ENCODE results near the gene STX2. TPM values are rescaled to one million over a fixed set of nuclear protein-coding genes. Genes with fewer than 3 reads are reported as not detected.
"Not testable (repeated sequence)": the region's sequence is repeated elsewhere in the genome, so short reads cannot be mapped to it uniquely, and the experiment has no call there.

STX2 gene
- total and polyA plus RNA-seq, 9 donors, result 14.6 to 24.7 (median 17.9) TPM

DNA sequence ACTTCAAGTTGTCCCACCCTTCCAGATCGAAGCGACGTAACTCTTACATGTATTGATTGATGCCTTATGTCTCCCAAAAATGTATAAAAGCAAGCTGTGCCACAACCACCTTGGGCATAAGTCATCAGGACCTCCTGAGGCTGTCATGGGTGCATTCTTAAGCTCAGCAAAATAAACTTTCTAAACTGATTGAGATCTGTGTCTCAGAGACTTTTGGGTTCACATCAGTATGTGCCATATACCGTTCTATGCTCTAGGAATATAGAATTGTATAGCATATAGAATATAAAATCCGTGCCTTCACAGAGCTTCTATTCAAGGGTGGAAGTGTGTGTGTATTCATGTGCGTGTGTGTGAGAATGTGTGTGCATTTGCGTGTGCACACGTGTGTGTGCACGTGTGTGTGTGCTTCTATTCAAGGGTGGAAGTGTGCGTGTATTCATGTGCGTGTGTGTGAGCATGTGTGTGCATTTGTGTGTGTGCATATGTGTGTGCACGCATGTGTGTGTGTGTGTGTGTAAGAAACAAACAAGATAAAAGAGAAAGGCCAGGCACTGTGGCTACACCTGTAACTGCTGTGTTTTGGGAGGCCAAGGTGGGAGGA lies 11.5 kb upstream of the STX2 start:
- no peaks in the 10 kb centered on the region for H3K4me1 ChIP-seq (ENCODE audit: control insufficient read depth, insufficient read depth, low read length)
- WGBS (ENCODE audit: insufficient coverage), result 83% methylated on average over 11 of the region's 12 CpGs

DNA sequence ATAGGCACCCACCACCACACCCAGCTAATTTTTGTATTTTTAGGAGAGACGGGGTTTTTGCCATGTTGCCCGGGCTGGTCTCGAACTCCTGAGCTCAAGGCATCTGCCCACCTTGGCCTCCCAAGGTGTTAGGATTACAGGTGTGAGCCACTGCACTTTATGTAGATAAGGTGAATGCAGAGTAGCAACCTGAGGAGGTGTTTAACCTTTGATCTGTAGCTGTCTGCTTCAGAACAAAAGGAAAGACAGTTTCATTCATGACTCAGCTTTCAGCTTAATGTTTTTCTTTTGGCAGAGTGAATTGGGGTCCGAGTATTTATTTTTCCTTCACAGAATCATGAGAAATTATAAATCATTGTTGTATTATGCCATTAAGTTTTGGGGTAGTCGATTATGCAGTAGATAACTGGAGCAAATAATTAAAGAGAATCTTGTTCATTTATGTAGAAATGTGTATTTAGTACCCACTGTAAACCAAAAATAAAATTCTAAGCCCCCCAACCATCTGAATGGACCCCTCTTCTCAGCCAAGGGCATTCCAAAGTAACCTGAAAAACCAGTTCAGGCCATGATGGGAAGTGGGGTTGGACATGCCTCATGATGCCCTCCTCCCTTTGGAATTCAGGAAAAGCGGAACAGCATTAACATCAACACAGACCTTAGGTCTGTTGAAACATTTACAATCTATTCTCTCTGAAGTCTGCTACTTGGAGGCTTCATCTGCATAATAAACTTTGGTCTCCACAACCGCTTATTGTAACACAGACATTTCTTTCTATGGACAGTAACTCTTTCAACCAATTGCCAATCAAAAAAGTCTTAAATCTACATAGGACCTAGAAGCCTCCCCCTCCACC lies 10.7 kb upstream of the STX2 start:
- WGBS (ENCODE audit: insufficient coverage), result 27% methylated on average over 2 of the region's 7 CpGs
- H3K4me3 ChIP-seq (ENCODE audit: low read length), result no peak overlapping the region
- H3K36me3 ChIP-seq (ENCODE audit: control insufficient read depth, insufficient read depth, low read length), result no peaks in the 10 kb centered on the region
- no peaks in the 10 kb centered on the region for H3K9me3 ChIP-seq (replicated peaks; ENCODE audit: control insufficient read depth, low read depth, low read length)
- H3K27me3 ChIP-seq (ENCODE audit: control insufficient read depth, insufficient read depth, low read length), result peaks cover 15% of the 10 kb centered on the region
- H3K27ac ChIP-seq (ENCODE audit: low read length), result no peak overlapping the region
- no peaks in the 10 kb centered on the region for H3K4me1 ChIP-seq (ENCODE audit: control insufficient read depth, insufficient read depth, low read length)
- no peak for DNase-seq

More for the DNA sequence above, 11.5 kb upstream of the STX2 start:
- no peak overlapping the region for H3K4me3 ChIP-seq (ENCODE audit: low read length)
- H3K9me3 ChIP-seq (replicated peaks; ENCODE audit: control insufficient read depth, low read depth, low read length), result no peaks in the 10 kb centered on the region
- no peak for DNase-seq
- H3K27me3 ChIP-seq (ENCODE audit: control insufficient read depth, insufficient read depth, low read length), result peaks cover 16% of the 10 kb centered on the region
- no peak overlapping the region for H3K27ac ChIP-seq (ENCODE audit: low read length)
- no peaks in the 10 kb centered on the region for H3K36me3 ChIP-seq (ENCODE audit: control insufficient read depth, insufficient read depth, low read length)

GRCh38 chr12:130848785-130849305 lies 9.8 kb upstream of the STX2 start:
- H3K36me3 ChIP-seq (ENCODE audit: control insufficient read depth, insufficient read depth, low read length); H3K9me3 ChIP-seq (replicated peaks; ENCODE audit: control insufficient read depth, low read depth, low read length); H3K27ac ChIP-seq (ENCODE audit: low read length); H3K27me3 ChIP-seq (ENCODE audit: control insufficient read depth, insufficient read depth, low read length); H3K4me3 ChIP-seq (ENCODE audit: low read length); H3K4me1 ChIP-seq (ENCODE audit: control insufficient read depth, insufficient read depth, low read length); DNase-seq: not testable (repeated sequence)
- no CpG with 5 or more reads among the region's 1 CpG for WGBS (ENCODE audit: insufficient coverage)

DNA sequence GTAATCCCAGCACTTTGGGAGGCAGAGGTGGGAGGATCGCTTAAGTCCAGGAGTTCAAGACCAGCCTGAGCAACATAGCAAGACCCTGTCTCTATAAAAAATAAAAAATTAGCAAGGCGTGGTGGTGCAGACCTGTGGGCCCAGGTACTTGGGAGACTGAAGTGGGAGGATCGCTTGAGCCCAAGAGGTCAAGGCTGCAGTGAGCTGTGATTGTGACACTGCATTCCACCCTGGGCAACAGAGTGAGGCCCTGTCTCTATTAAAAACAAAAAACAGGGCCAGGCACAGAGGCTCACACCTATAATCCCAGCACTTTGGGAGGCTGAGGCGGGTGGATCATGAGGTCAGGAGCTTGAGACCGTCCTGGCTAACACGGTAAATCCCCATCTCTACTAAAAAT lies 9.1 kb upstream of the STX2 start:
- WGBS (ENCODE audit: insufficient coverage), result 100% methylated on average over 1 of the region's 6 CpGs

DNA sequence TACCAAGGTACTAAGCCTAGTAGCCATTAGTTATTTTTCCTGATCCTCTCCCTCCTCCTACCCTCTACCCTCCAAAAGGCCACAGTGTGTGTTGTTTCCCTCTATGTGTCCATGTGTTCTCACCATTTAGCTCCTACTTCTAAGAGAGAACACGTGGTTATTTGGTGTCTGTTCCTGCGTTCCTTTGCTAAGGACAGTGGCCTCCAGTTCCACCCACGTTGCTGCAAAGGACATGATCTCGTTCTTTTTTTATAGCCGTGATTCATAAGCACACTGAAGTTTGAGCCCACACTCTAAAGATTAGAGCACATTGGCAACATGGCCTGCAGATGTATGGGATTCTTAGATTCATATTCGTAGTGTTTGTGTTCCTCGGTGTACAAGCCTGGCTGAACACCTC lies 8.1 kb upstream of the STX2 start:
- H3K4me3 ChIP-seq (ENCODE audit: low read length), result no peak overlapping the region
- no peaks in the 10 kb centered on the region for H3K36me3 ChIP-seq (ENCODE audit: control insufficient read depth, insufficient read depth, low read length)
- WGBS (ENCODE audit: insufficient coverage), result 20% methylated on average over 2 of the region's 7 CpGs
- H3K4me1 ChIP-seq (ENCODE audit: control insufficient read depth, insufficient read depth, low read length), result no peaks in the 10 kb centered on the region
- no peak for DNase-seq
- no peaks in the 10 kb centered on the region for H3K9me3 ChIP-seq (replicated peaks; ENCODE audit: control insufficient read depth, low read depth, low read length)
- no peaks in the 10 kb centered on the region for H3K27me3 ChIP-seq (ENCODE audit: control insufficient read depth, insufficient read depth, low read length)
- no peak overlapping the region for H3K27ac ChIP-seq (ENCODE audit: low read length)

More for the DNA sequence above, 9.1 kb upstream of the STX2 start:
- not testable (repeated sequence) for H3K27me3 ChIP-seq (ENCODE audit: control insufficient read depth, insufficient read depth, low read length); H3K9me3 ChIP-seq (replicated peaks; ENCODE audit: control insufficient read depth, low read depth, low read length); H3K27ac ChIP-seq (ENCODE audit: low read length); H3K4me1 ChIP-seq (ENCODE audit: control insufficient read depth, insufficient read depth, low read length); DNase-seq; H3K4me3 ChIP-seq (ENCODE audit: low read length); H3K36me3 ChIP-seq (ENCODE audit: control insufficient read depth, insufficient read depth, low read length)

DNA sequence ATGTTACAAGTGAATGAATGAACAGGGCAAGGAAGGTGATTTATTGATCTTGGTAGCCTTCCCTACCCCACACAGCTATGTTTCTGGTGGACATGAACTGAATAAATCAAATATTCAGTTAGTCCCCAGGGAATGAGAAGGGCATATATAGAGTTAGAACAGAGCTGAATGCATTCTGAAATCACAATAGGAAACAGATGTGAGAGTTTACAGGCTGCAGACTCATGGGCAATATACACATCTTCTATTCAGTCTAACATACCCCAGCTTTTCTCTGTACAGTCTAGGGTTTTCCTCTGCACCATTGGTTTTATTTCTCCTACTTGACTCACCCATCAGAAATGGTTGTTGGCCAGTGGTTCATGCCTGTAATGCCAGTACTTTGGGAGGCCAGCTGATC lies 7.3 kb upstream of the STX2 start:
- Histone ChIP-seq H3K4me1 (ENCODE audit: control insufficient read depth, insufficient read depth, low read length) (no peaks in the 10 kb centered on the region), H3K27me3 (ENCODE audit: control insufficient read depth, insufficient read depth, low read length) (no peaks in the 10 kb centered on the region), H3K9me3 (replicated peaks; ENCODE audit: control insufficient read depth, low read depth, low read length) (no peaks in the 10 kb centered on the region), H3K4me3 (ENCODE audit: low read length) (no peak overlapping the region), H3K36me3 (ENCODE audit: control insufficient read depth, insufficient read depth, low read length) (no peaks in the 10 kb centered on the region), H3K27ac (ENCODE audit: low read length) (no peak overlapping the region)
- no peak for DNase-seq

DNA sequence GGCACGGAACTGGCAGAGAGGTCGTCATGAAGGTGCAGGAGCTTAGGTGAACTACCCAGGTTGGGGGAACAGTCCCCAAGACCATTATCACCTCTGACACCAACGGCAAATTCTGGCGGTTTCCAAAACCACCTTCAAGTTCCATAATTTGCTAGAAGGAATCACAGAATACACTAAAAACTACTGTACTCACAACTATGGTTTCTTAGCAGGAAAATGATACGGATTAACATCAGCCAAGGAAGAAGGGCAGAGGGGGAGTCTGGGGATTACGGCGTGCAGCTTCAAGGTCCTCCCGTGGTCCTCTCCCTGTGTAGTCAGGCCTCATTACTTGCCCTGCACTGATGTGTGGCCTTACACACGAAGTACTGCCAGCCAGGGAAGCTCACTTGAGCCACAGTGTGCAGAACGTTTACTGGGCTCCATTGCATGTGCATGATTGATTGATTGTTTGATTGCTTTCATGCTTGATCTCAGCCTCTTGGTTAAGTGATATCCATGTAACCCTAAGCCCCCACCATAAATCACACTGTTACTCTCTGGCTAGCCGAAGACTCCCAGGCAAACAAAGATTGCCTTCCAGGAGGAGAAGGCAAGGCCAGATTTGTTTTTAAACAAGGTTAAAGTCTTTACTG lies 837 bp upstream of the STX2 start:
- Histone ChIP-seq H3K36me3 (ENCODE audit: control insufficient read depth, insufficient read depth, low read length) (peaks cover 6% of the 10 kb centered on the region), H3K9me3 (replicated peaks; ENCODE audit: control insufficient read depth, low read depth, low read length) (no peaks in the 10 kb centered on the region), H3K27me3 (ENCODE audit: control insufficient read depth, insufficient read depth, low read length) (no peaks in the 10 kb centered on the region), H3K4me3 (ENCODE audit: low read length) (peak overlapping the region; percentile 39), H3K4me1 (ENCODE audit: control insufficient read depth, insufficient read depth, low read length) (peaks cover 15% of the 10 kb centered on the region), H3K27ac (ENCODE audit: low read length) (no peak overlapping the region)
- 50% methylated on average over 4 of the region's 11 CpGs for WGBS (ENCODE audit: insufficient coverage)
- DNase-seq, result no peak

DNA sequence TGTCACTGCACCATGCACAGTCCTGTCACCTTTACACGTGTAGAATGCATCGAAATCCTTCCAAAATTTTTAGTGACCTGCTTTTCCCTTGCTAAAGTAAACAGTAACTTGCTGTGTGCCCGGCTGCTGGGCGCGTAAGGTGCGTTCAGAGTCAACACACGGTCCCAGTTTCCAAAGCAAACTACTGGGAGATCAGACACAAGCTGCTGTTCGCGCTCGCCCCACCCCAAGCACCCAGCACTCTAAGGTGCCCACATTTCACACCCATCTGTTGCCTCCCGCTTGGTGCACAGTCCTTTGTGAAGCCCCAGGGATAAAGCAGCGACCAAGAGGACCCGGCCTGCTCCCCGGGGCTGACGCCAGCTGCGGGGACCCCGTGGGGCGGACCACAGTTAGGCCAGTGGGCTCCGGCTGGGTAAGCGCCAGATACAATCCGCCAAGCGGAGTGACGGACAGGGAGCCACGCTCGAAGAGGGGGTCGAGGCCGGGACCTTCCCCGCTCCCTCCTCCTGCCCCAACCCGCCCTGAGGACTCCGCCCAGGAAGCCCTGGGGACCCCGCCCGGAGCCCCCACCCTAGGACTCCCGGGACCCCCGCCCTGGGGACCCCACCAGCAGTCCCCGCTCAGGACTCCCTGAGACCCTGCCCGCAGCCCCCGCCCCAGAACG lies 633 bp downstream of the STX2 start:
- peaks cover 15% of the 10 kb centered on the region for H3K4me1 ChIP-seq (ENCODE audit: control insufficient read depth, insufficient read depth, low read length)
- H3K36me3 ChIP-seq (ENCODE audit: control insufficient read depth, insufficient read depth, low read length), result peaks cover 7% of the 10 kb centered on the region
- no peak overlapping the region for H3K27ac ChIP-seq (ENCODE audit: low read length)
- H3K27me3 ChIP-seq (ENCODE audit: control insufficient read depth, insufficient read depth, low read length), result no peaks in the 10 kb centered on the region
- H3K9me3 ChIP-seq (replicated peaks; ENCODE audit: control insufficient read depth, low read depth, low read length), result no peaks in the 10 kb centered on the region
- 3% methylated on average over 36 of the region's 38 CpGs for WGBS (ENCODE audit: insufficient coverage)
- DNase-seq, result peak; percentile 42
- peak overlapping the region; percentile 62 for H3K4me3 ChIP-seq (ENCODE audit: low read length)

DNA sequence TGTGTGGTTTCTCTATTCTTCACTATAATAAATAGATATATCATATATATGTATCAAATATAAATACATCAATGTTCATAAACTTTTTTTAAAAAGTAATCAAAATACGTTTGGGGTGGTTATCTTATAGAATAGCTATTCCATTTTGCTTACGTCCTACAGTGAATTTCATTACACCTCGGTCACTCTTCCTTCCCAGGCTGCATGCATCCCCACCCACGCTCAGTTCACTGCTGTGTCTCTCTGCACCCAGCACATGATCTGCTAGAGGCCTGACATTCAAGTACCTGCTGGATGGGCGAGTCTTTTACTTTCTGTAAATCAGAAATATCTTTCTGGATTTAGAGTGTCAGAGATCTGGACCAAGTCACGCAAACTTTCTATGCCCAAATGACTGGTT lies 3.6 kb downstream of the STX2 start:
- peaks cover 7% of the 10 kb centered on the region for H3K36me3 ChIP-seq (ENCODE audit: control insufficient read depth, insufficient read depth, low read length)
- no peak for DNase-seq
- no peak overlapping the region for H3K4me3 ChIP-seq (ENCODE audit: low read length)
- no peak overlapping the region for H3K27ac ChIP-seq (ENCODE audit: low read length)
- 77% methylated on average over 4 of the region's 6 CpGs for WGBS (ENCODE audit: insufficient coverage)
- H3K27me3 ChIP-seq (ENCODE audit: control insufficient read depth, insufficient read depth, low read length), result no peaks in the 10 kb centered on the region
- no peaks in the 10 kb centered on the region for H3K9me3 ChIP-seq (replicated peaks; ENCODE audit: control insufficient read depth, low read depth, low read length)
- H3K4me1 ChIP-seq (ENCODE audit: control insufficient read depth, insufficient read depth, low read length), result peaks cover 23% of the 10 kb centered on the region

DNA sequence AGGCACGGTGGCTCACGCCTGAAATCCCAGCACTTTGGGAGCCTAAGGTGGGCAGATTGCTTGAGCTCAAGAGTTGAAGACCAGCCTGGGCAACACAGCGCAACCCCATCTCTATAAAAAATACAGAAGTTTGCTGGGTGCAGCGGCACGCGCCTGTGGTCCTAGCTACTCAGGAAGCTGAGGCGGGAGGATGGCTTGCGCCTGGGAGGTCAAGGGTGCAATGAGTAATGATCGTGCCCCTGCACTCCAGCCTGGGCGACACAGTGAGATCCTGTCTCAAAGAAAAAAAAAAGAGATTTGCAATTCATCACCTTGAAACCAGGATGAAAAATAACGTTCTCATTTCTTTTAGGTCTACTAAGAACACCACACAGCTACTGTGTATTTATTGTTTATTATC lies 4.0 kb downstream of the STX2 start:
- WGBS (ENCODE audit: insufficient coverage), result 81% methylated on average over 6 of the region's 11 CpGs
- no peak for DNase-seq
- Histone ChIP-seq H3K27me3 (ENCODE audit: control insufficient read depth, insufficient read depth, low read length) (no peaks in the 10 kb centered on the region), H3K27ac (ENCODE audit: low read length) (no peak overlapping the region), H3K9me3 (replicated peaks; ENCODE audit: control insufficient read depth, low read depth, low read length) (no peaks in the 10 kb centered on the region), H3K4me1 (ENCODE audit: control insufficient read depth, insufficient read depth, low read length) (peaks cover 23% of the 10 kb centered on the region), H3K36me3 (ENCODE audit: control insufficient read depth, insufficient read depth, low read length) (peaks cover 7% of the 10 kb centered on the region), H3K4me3 (ENCODE audit: low read length) (no peak overlapping the region)
